Muscle layer of colon (tissue), 2 donors: ENCODE results near the gene CHRNA10.

Source experiments
- H3K27ac ChIP-seq: one replicate; pipeline ENCODE4 v1.7.0; 2013; ENCODE audit warnings: low read depth, mild to moderate bottlenecking, low read length, moderate library complexity
- H3K27me3 ChIP-seq, 2 donors: one replicate each; pipeline ENCODE4 v1.7.0; 2013; ENCODE audit warnings: low read length in 2 of 2, mild to moderate bottlenecking in 2 of 2; ENCODE audit not compliant: insufficient read depth in 2 of 2, control insufficient read depth in 1 of 2
- H3K36me3 ChIP-seq: one replicate; pipeline ENCODE4 v1.7.0; 2013; ENCODE audit warnings: mild to moderate bottlenecking, low read length; ENCODE audit not compliant: insufficient read depth
- H3K4me1 ChIP-seq: one replicate; pipeline ENCODE4 v1.7.0; 2013; ENCODE audit warnings: mild to moderate bottlenecking, low read length; ENCODE audit not compliant: insufficient read depth
- H3K4me3 ChIP-seq, 2 donors: one replicate each; pipeline ENCODE4 v1.7.0; 2013; ENCODE audit warnings: low read length in 2 of 2, low read depth in 1 of 2, mild to moderate bottlenecking in 1 of 2, moderate library complexity in 1 of 2
- H3K9ac ChIP-seq: one replicate; pipeline ENCODE4 v1.7.0; 2013; ENCODE audit warnings: low read length
- H3K9me3 ChIP-seq: one replicate; pipeline ENCODE4 v1.7.0; 2013; ENCODE audit warnings: mild to moderate bottlenecking, low read length
- donor health status: abdominal sarcoma.
- donor health status: Adenocarcinoma of cecum.

The CHRNA10 gene

DNA sequence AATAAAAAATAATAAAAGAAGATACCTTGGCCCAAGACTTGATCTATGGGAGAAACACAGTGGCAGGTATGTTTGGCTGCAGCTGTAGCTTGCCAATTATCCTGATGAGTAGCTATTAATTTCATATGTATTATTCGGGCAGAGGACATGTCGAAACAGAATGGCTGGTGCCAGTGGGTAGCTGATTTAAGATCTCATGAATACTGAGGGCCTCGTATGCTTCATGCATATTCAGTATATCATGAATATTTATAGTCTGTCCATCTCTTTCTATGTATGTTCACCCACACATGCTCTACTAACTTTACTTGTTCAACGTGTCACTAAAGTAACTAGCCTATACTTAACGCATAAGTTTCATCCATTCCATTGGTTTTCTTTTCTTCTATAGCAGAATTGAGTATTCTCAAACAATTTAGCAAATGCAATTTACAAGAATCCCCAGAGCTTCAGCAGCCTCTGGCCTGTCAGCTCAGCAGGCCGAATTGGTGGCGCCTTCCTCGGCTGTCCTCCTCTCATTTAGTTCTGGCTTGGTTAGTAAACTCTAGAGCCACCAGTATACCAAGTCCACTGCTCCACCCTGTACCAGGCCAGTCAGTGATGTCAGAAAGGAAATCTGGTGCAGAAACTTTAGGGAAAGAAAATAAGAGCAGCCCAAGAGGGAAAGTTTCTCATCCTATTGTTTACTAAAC is 47.3 kb downstream of the CHRNA10 start:
- Histone ChIP-seq H3K27me3 (no peaks in the 10 kb centered on the region), H3K36me3 (no peaks in the 10 kb centered on the region), H3K9me3 (no peaks in the 10 kb centered on the region), H3K27ac (no peak overlapping the region), H3K9ac (no peak overlapping the region), H3K4me3 (no peak overlapping the region), H3K4me1 (no peaks in the 10 kb centered on the region)

DNA sequence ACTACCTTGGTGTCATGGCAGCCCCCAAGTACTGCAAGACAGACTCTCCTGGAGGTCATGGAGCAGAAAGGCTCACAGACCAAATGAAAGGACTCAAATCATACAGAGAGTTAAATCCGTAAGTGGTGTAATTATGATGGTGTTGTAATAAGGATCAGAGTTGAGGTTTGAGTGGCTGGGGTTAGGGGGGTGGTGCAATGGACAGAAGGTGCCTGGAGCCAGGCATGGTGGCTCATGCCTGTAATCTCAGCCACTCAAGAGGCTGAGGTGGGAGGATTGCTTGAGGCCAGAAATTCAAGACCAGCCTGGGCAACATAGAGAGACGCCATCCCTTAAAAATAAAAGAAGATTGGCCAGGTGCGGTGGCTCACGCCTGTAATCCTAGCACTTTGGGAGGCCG is 48.1 kb downstream of the CHRNA10 start:
- Histone ChIP-seq H3K36me3 (no peaks in the 10 kb centered on the region), H3K27ac (no peak overlapping the region), H3K4me3 (no peak overlapping the region), H3K27me3 (no peaks in the 10 kb centered on the region), H3K4me1 (no peaks in the 10 kb centered on the region), H3K9me3 (no peaks in the 10 kb centered on the region), H3K9ac (no peak overlapping the region)

DNA sequence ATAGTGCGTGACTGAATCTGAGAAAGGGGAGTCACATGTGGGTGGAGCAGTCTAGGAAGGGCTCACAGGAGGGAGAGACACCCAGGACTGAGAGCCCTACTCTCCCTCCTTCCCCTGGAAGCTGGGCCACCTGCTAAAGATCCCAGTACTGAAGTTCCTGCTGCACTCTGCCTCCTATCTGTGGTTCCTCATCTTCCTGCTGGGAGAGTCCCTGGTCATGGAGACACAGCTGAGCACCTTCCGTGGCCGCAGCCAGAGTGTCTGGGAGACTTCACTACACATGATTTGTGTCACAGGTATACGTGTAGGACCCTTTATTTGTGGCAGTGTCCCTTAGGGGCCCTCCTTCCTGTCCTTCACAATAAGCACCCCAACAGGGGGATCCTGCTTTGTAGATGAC is 48.7 kb downstream of the CHRNA10 start:
- Histone ChIP-seq H3K4me3 (no peak overlapping the region), H3K9me3 (no peaks in the 10 kb centered on the region), H3K9ac (no peak overlapping the region), H3K36me3 (no peaks in the 10 kb centered on the region), H3K4me1 (no peaks in the 10 kb centered on the region), H3K27ac (no peak overlapping the region), H3K27me3 (no peaks in the 10 kb centered on the region)

DNA sequence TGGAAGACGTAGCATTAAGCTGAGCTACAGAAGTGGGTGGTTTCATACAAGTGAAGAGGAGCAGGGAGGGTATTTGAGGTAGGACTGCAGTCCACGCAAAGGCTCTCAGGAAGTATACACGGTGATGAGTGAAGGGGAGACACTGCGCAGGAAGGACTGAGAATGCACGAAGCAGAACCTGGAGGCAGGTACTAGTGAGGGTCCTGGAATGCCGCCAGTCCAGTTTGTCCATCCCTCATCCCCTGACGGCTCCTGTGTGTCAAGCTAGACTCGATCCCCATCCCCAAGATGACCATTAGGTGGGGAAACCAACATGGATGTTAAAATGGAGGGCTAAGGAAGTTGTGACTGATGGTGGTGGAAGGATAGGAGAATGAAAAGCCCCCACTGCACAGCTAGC is 53.2 kb downstream of the CHRNA10 start:
- H3K9ac ChIP-seq = no peak overlapping the region
- no peak overlapping the region for H3K4me3 ChIP-seq
- no peaks in the 10 kb centered on the region for H3K36me3 ChIP-seq
- no peaks in the 10 kb centered on the region for H3K27me3 ChIP-seq
- H3K9me3 ChIP-seq = no peaks in the 10 kb centered on the region
- no peak overlapping the region for H3K27ac ChIP-seq
- H3K4me1 ChIP-seq = no peaks in the 10 kb centered on the region

DNA sequence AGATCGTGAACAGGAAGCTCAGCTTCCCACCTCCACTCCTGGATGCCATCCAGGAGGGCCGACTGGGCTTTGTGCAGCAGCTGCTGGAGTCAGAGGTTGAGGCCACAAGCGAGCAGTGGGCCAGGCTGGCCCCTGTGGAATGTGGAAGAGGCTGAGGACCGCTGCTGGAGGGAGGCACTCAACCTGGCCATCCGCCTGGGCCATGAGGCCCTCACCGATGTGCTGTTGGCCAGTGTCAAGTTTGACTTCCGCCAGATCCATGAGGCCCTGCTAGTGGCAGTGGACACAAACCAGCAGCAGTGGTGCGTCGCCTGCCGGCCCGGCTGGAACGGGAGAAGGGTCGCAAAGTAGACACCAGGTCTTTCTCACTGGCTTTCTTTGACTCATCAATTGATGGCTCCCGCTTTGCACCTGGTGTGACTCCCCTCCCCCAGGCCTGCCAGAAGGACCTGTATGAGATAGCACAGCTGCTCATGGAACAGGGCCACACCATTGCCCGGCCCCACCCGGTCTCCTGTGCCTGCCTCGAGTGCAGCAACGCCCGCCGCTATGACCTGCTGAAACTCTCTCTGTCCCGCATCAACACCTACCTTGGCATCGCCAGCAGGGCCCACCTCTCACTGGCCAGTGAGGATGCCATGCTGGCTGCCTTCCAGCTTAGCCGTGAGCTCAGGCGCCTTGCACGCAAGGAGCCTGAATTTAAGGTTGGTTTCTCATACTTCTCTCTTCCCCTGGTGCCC is 54.3 kb downstream of the CHRNA10 start:
- Histone ChIP-seq H3K4me1 (no peaks in the 10 kb centered on the region), H3K4me3 (no peak overlapping the region), H3K9ac (no peak overlapping the region), H3K36me3 (no peaks in the 10 kb centered on the region), H3K27ac (no peak overlapping the region), H3K27me3 (no peaks in the 10 kb centered on the region), H3K9me3 (no peaks in the 10 kb centered on the region)

DNA sequence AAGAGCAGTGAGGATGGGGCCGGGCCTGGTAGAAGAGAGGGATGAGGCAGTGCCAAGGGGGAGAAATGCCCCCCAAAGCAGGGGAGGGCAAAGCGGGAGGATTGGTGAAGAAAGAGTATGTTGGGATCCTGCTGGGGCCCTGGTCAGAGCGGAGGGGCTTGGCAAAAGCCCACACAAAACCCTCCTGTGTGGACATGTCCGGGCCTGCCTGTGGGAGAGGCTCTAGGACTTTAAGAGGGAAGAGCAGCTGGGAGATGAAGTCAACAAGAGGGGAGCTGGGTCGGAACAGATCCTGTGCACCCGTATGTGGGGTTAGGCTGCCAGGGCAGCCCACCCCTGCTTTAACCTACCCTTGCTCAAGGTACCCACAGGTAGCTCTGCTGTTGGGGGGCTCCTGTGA is 55.2 kb downstream of the CHRNA10 start:
- no peak overlapping the region for H3K9ac ChIP-seq
- no peak overlapping the region for H3K4me3 ChIP-seq
- no peaks in the 10 kb centered on the region for H3K9me3 ChIP-seq
- no peaks in the 10 kb centered on the region for H3K36me3 ChIP-seq
- no peak overlapping the region for H3K27ac ChIP-seq
- H3K4me1 ChIP-seq = no peaks in the 10 kb centered on the region
- no peaks in the 10 kb centered on the region for H3K27me3 ChIP-seq
